Measurements from ENCODE around the gene TBC1D28.
"Not testable (repeated sequence)": the region's sequence is repeated elsewhere in the genome, so short reads cannot be mapped to it uniquely, and the experiment has no call there.

DNA sequence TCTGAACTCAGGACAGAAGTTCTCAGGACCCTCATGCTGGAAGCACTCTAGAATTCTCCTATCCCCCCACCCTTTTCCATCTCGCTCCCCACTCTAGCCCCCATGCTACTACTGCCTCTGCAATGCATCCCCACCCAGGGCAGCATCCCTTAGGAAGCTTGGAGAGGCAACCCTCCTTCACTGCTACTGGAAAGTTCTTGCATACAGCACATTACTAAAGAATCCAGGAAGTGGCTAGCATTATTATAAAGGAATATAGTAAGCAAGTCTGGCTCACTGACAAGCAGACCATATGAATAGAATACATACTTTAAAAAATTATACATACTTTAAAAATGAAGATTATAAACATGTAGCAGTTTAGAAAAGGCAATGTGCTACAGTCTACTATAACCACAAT lies 24.4 kb upstream of the TBC1D28 start:
- not testable (repeated sequence) for TF ChIP-seq POLR2AphosphoS5, SPI1, POLR2A (IDR thresholded peaks at IDR 0.05; ENCODE audit: low read depth, low read length)
